OCI-LY7 (cell line): ENCODE data around the gene DDX27. TPM values are rescaled to one million over a fixed set of nuclear protein-coding genes. Genes with fewer than 3 reads are reported as not detected.
"Not testable (repeated sequence)": the region's sequence is repeated elsewhere in the genome, so short reads cannot be mapped to it uniquely, and the experiment has no call there.

Source experiments
- BruUV-seq: library from RNA; stranded (reverse); fragments of 400-500 nt; replicated peaks from 2 replicates; lab custom pipeline; 2021; lab: Mats Ljungman, UMichigan
- CTCF ChIA-PET: fragments of 300-600 bp; sonication (Branson Sonifier 250); formaldehyde crosslinking; loops from one replicate; lab custom pipeline; 2022; ENCODE audit warnings: antibody characterized with exemption; ENCODE audit not compliant: unreplicated experiment; lab: Charles Lee
- POLR2A ChIA-PET: fragments of 300-600 bp; sonication (Branson Sonifier 250); formaldehyde crosslinking; loops from one replicate; lab custom pipeline; 2022; ENCODE audit warnings: antibody characterized with exemption; lab: Charles Lee
- DNase-seq: peaks from one replicate; pipeline ENCODE4 v3.0.0-alpha.2; 2015; ENCODE audit warnings: low spot score
- H2AFZ ChIP-seq: fragments of 200-600 bp; sonication (generic), shearing (Covaris generic); 2 replicates; pipeline ENCODE4 v1.6.1; 2014; ENCODE audit warnings: mild to moderate bottlenecking, antibody characterized with exemption, low read length, moderate library complexity
- H3K27ac ChIP-seq: fragments of 200-600 bp; sonication (generic); 2 replicates; pipeline ENCODE4 v1.5.1; 2014; ENCODE audit warnings: mixed run types, low read depth, mild to moderate bottlenecking, moderate library complexity, low read length, inconsistent platforms; ENCODE audit not compliant: poor library complexity, severe bottlenecking
- H3K36me3 ChIP-seq: fragments of 200-600 bp; sonication (generic); 2 replicates; pipeline ENCODE4 v1.6.1; 2014; ENCODE audit warnings: mild to moderate bottlenecking, antibody characterized with exemption, low read length, moderate library complexity, mixed read lengths; ENCODE audit not compliant: insufficient read depth
- H3K4me1 ChIP-seq: fragments of 200-600 bp; sonication (generic); 2 replicates; pipeline ENCODE4 v1.5.1; 2014; ENCODE audit warnings: mild to moderate bottlenecking, low read length; ENCODE audit not compliant: insufficient read depth, poor library complexity, severe bottlenecking
- H3K4me2 ChIP-seq: fragments of 200-600 bp; sonication (generic); 2 replicates; pipeline ENCODE4 v1.6.1; 2014; ENCODE audit warnings: mild to moderate bottlenecking, low read length
- H3K4me3 ChIP-seq: fragments of 200-600 bp; sonication (generic); 2 replicates; pipeline ENCODE4 v1.5.1; 2014; ENCODE audit warnings: mild to moderate bottlenecking, low read depth, low read length; ENCODE audit not compliant: poor library complexity, severe bottlenecking
- H3K79me2 ChIP-seq: fragments of 200-600 bp; sonication (generic); 2 replicates; pipeline ENCODE4 v1.6.1; 2016; ENCODE audit warnings: low read depth, mild to moderate bottlenecking, low read length, moderate library complexity, mixed read lengths; ENCODE audit not compliant: insufficient read depth
- H3K9me2 ChIP-seq: fragments of 200-600 bp; sonication (generic); 2 replicates; pipeline ENCODE4 v1.6.1; 2016; ENCODE audit warnings: mild to moderate bottlenecking, low read length, mixed read lengths; ENCODE audit not compliant: insufficient read depth
- H3K9me3 ChIP-seq: fragments of 200-600 bp; sonication (generic); 2 replicates; pipeline ENCODE4 v1.6.1; 2014; ENCODE audit warnings: mild to moderate bottlenecking, mixed run types, low read length, mixed read lengths
- H4K20me1 ChIP-seq: fragments of 200-600 bp; sonication (generic); 2 replicates; pipeline ENCODE4 v1.6.1; 2014; ENCODE audit warnings: mild to moderate bottlenecking, antibody characterized with exemption, low read length, moderate library complexity, mixed read lengths; ENCODE audit not compliant: insufficient read depth
- EZH2phosphoT487 ChIP-seq: fragments of 200-600 bp; sonication (generic); IDR thresholded peaks from 2 replicates; pipeline ENCODE4 v1.6.1; 2018; ENCODE audit warnings: low read depth, borderline replicate concordance, mild to moderate bottlenecking, mixed run types, antibody characterized with exemption, low read length, moderate library complexity, mixed read lengths
- intact Hi-C: fragments of 100-400 bp; cut with micrococcal nuclease; formaldehyde crosslinking; loops from one replicate; pipeline ENCODE4 v1.10.0; 2022; ENCODE audit not compliant: unreplicated experiment
- total RNA-seq, 2 experiments: library from RNA; depleted of rRNA in 1 of 2; stranded (reverse); fragments of >200 nt in 1 of 2; shearing (Covaris generic) in 1 of 2; gene quantifications; 2 replicates each; pipeline ENCODE4 v1.2.3, GENCODE V29; 2014 to 2022
- TF ChIP-seq, protein P1 (sequence below): fragments of 200-600 bp; sonication (generic); conservative IDR thresholded peaks from 2 replicates; pipeline ENCODE4 v1.5.1; 2014; ENCODE audit warnings: mild to moderate bottlenecking, antibody characterized with exemption, low read length, moderate library complexity, mixed read lengths

The DDX27 gene
- total RNA-seq, 2 experiments from 2014 or later = 53.9 to 57.0 TPM

DNA sequence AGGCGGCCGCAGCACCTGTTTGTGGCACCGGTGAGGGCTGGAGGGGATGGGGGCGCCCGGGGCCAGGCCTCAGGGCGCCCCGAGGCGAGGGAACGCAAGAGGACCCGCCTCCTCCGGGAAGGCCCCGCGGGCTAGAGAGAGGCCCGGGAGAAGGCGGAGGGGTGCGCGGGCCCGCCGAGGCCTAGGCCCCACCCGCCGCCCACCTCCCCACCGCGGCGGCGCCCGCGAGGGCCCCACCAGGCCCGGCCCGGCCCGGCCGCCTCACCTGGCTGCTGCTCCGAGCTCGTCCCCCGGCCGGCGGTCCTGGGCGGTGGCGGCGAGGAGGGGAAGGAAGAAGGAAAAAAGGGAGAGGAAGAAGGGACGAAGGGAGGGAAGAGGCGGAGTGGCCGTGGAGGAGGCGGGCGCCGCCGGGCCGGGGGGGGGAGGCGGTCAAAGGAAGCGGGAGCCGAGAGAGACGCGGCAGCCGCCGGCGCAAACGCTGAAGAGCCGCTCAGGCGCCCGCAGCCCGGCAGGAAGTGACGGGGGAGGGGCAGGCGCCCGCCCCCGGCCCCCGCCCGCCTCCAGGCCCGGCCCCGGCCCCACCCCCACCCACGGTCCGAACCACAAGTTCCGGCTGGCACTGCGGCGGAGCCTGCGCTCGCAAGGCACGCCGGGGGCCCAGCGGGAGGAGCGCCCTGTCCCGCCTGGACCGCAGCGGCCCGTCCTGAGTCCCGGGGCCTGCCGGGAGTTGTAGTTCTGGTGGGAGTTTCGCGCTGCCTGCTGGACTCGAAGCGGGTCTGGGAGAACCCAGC is 31.2 kb upstream of the DDX27 start, which contains the start of gene STAU1:
STAU1 (minus strand) TSS at position 484 of the 791 bp plus-strand sequence. CDS start 22,133 bp downstream, outside the sequence.
- H3K4me3 ChIP-seq = peak within 1 kb of the TSS; percentile 75
- H3K9me3 ChIP-seq = no peaks in the 10 kb centered on the region
- CTCF ChIA-PET = no interaction called here
- peaks cover 45% of the 10 kb centered on the region for H3K79me2 ChIP-seq
- intact Hi-C loops = loop anchor here (1.0 to 2.0 kb wide), 2 partner anchors 31 to 91 kb away; partner anchors contain the start of genes DDX27 and ZNFX1
- DNase-seq = peak; percentile 97
- POLR2A ChIA-PET = interaction anchor here (0.7 to 1.2 kb wide), 3 partner anchors 21 to 382 kb away, joined by 4 read pairs; no protein-coding TSS in a partner anchor
- H3K9me2 ChIP-seq = no peaks in the 10 kb centered on the region
- peaks cover 27% of the 10 kb centered on the region for H3K4me1 ChIP-seq
- peak within 1 kb of the TSS; percentile 47 for H3K27ac ChIP-seq
- BruUV-seq = no TSS peak
- peaks cover 26% of the 10 kb centered on the region; the same call in 1 of the 2 replicates for H3K36me3 ChIP-seq
- H4K20me1 ChIP-seq = peaks cover 30% of the 10 kb centered on the region
- TF ChIP-seq, protein P1, sequence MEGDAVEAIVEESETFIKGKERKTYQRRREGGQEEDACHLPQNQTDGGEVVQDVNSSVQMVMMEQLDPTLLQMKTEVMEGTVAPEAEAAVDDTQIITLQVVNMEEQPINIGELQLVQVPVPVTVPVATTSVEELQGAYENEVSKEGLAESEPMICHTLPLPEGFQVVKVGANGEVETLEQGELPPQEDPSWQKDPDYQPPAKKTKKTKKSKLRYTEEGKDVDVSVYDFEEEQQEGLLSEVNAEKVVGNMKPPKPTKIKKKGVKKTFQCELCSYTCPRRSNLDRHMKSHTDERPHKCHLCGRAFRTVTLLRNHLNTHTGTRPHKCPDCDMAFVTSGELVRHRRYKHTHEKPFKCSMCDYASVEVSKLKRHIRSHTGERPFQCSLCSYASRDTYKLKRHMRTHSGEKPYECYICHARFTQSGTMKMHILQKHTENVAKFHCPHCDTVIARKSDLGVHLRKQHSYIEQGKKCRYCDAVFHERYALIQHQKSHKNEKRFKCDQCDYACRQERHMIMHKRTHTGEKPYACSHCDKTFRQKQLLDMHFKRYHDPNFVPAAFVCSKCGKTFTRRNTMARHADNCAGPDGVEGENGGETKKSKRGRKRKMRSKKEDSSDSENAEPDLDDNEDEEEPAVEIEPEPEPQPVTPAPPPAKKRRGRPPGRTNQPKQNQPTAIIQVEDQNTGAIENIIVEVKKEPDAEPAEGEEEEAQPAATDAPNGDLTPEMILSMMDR = no peak
- no peak for TF ChIP-seq EZH2phosphoT487
- peak within 1 kb of the TSS; percentile 58 for H2AFZ ChIP-seq
- H3K4me2 ChIP-seq = peak within 1 kb of the TSS; percentile 97

GRCh38 chr20:49192944-49193518 is 26.2 kb upstream of the DDX27 start:
- DNase-seq, H3K4me2 ChIP-seq, H4K20me1 ChIP-seq, CTCF ChIA-PET, H3K9me3 ChIP-seq, BruUV-seq, H3K4me1 ChIP-seq, H3K27ac ChIP-seq, H3K4me3 ChIP-seq, H3K36me3 ChIP-seq, POLR2A ChIA-PET, H2AFZ ChIP-seq, intact Hi-C loops, H3K9me2 ChIP-seq, H3K79me2 ChIP-seq: not testable (repeated sequence)

GRCh38 chr20:49199729-49200293 is 19.4 kb upstream of the DDX27 start:
- POLR2A ChIA-PET = no interaction called here
- intact Hi-C loops = no loop called here
- no peaks in the 10 kb centered on the region for H3K9me2 ChIP-seq
- H3K9me3 ChIP-seq = no peaks in the 10 kb centered on the region
- H3K79me2 ChIP-seq = no peaks in the 10 kb centered on the region
- H3K4me2 ChIP-seq = no peak overlapping the region
- CTCF ChIA-PET = no interaction called here
- DNase-seq = no peak
- no peak overlapping the region for H2AFZ ChIP-seq
- no peaks in the 10 kb centered on the region for H3K36me3 ChIP-seq
- no TSS peak for BruUV-seq
- H3K27ac ChIP-seq = no peak overlapping the region
- TF ChIP-seq, protein P1 = no peak
- no peak for TF ChIP-seq EZH2phosphoT487
- H4K20me1 ChIP-seq = no peaks in the 10 kb centered on the region
- no peak overlapping the region for H3K4me3 ChIP-seq
- H3K4me1 ChIP-seq = no peaks in the 10 kb centered on the region
